Tibial nerve (tissue), 3 donors: ENCODE data around the gene SLC22A3.

ENCODE experiments used
- EP300 ChIP-seq, 2 donors: sonication (generic); formaldehyde crosslinking; IDR thresholded peaks; one replicate each; pipeline ENCODE4 v1.6.1; 2017; ENCODE audit warnings: antibody characterized with exemption in 2 of 2, mild to moderate bottlenecking in 1 of 2
- POLR2A ChIP-seq, 2 donors: fragments of 450-650 bp; IDR thresholded peaks; one replicate each; pipeline ENCODE4 v1.6.1; 2017; ENCODE audit warnings: antibody characterized with exemption in 2 of 2, mild to moderate bottlenecking in 2 of 2, moderate library complexity in 2 of 2

DNA sequence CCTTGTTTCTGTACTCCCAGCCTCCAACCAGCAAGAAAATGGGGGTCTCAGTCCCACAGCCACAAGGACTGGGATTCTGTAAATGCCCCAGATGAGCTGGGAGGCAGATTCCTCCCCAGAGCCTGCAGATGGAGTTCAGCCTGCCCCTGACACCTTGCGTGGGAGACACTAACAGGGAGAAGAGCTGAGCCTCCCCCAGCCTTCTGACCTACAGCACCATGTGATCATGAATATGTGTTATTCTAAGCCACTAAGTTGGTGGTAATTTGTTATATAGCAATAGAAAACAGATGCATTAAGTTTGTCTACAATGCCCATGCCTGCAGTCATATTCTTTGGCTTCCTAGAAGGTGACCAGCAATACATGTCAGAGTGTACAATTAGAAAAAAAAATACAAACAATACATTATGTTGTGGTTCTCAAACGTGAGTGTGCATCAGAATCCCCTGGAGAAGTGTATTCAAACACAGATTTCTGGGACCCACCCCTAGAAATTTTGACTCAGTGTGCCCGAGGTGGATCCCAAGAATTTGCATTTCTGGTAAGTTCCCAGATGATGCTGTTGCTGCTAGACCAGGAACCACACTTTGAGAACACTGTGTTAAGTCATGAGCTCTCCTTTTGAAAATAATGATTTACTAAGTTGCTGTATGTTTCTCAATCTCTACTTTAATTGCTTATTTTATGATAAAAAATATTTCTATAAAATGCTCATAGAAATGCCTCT is 39.9 kb downstream of the SLC22A3 start:
- TF ChIP-seq POLR2A (IDR thresholded peaks at IDR 0.05) (no peak), EP300 (IDR thresholded peaks at IDR 0.05) (no peak)
